HEK293 (cell line): ENCODE measurements around the gene ATF5.

Experiments
- CTCF ChIP-seq: fragments of 450-650 bp; formaldehyde crosslinking; IDR thresholded peaks from 2 replicates; pipeline ENCODE4 v1.5.1; 2016; ENCODE audit warnings: missing biosample characterization, missing genetic modification characterization
- KLF16 ChIP-seq: fragments of 450-650 bp; formaldehyde crosslinking; IDR thresholded peaks from 2 replicates; pipeline ENCODE4 v1.5.1; 2017; ENCODE audit warnings: missing biosample characterization, missing genetic modification characterization
- TCF7L2 ChIP-seq: IDR thresholded peaks from 2 replicates; pipeline ENCODE4 v1.6.1; 2011; ENCODE audit warnings: low read depth, mild to moderate bottlenecking, inconsistent platforms, low read length, moderate library complexity, borderline replicate concordance
- ZBTB17 ChIP-seq: fragments of 450-650 bp; formaldehyde crosslinking; IDR thresholded peaks from 2 replicates; pipeline ENCODE4 v1.5.1; 2016; ENCODE audit warnings: missing biosample characterization, missing genetic modification characterization
- ZBTB8A ChIP-seq: fragments of 450-650 bp; formaldehyde crosslinking; IDR thresholded peaks from 2 replicates; pipeline ENCODE4 v1.5.1; 2016; ENCODE audit warnings: missing biosample characterization, missing genetic modification characterization
- ZNF133 ChIP-seq: fragments of 450-650 bp; formaldehyde crosslinking; IDR thresholded peaks from 2 replicates; pipeline ENCODE4 v1.5.1; 2016; ENCODE audit warnings: missing biosample characterization, missing genetic modification characterization
- ZNF175 ChIP-seq: fragments of 450-650 bp; formaldehyde crosslinking; IDR thresholded peaks from 2 replicates; pipeline ENCODE4 v1.5.1; 2016; ENCODE audit warnings: missing biosample characterization, missing genetic modification characterization
- ZNF184 ChIP-seq: fragments of 450-650 bp; IDR thresholded peaks from 2 replicates; pipeline ENCODE4 v1.5.1; 2018; ENCODE audit warnings: missing biosample characterization, mild to moderate bottlenecking, missing genetic modification characterization
- ZNF423 ChIP-seq: fragments of 450-650 bp; formaldehyde crosslinking; IDR thresholded peaks from 2 replicates; pipeline ENCODE4 v1.5.1; 2016; ENCODE audit warnings: missing biosample characterization, missing genetic modification characterization
- ZNF549 ChIP-seq: fragments of 450-650 bp; IDR thresholded peaks from 2 replicates; pipeline ENCODE4 v1.5.1; 2018; ENCODE audit warnings: missing biosample characterization, missing genetic modification characterization, mild to moderate bottlenecking, inconsistent platforms, moderate library complexity
- ZNF558 ChIP-seq: fragments of 450-650 bp; formaldehyde crosslinking; IDR thresholded peaks from 2 replicates; pipeline ENCODE4 v1.5.1; 2016; ENCODE audit warnings: missing biosample characterization, missing genetic modification characterization
- ZNF660 ChIP-seq: fragments of 450-650 bp; IDR thresholded peaks from 2 replicates; pipeline ENCODE4 v1.5.1; 2018; ENCODE audit warnings: missing biosample characterization, mild to moderate bottlenecking, missing genetic modification characterization
- ZNF792 ChIP-seq: fragments of 450-650 bp; formaldehyde crosslinking; IDR thresholded peaks from 2 replicates; pipeline ENCODE4 v1.5.1; 2016; ENCODE audit warnings: missing biosample characterization, missing genetic modification characterization
- ZSCAN23 ChIP-seq: fragments of 450-650 bp; formaldehyde crosslinking; IDR thresholded peaks from 2 replicates; pipeline ENCODE4 v1.5.1; 2016; ENCODE audit warnings: missing biosample characterization, missing genetic modification characterization

- TF ChIP-seq CTCF (no peak), ZNF792 (no peak), ZNF423 (tag by site-specific recombination) (no peak), ZNF558 (tag by site-specific recombination) (no peak), ZBTB8A (tag by site-specific recombination) (no peak), ZNF133 (no peak), ZNF660 (tag by site-specific recombination) (no peak), TCF7L2 (no peak), ZNF184 (no peak), ZNF175 (no peak), ZNF549 (tag by site-specific recombination) (no peak), KLF16 (no peak), ZBTB17 (tag by site-specific recombination) (no peak), ZSCAN23 (tag by site-specific recombination) (no peak)
Observed at GRCh38 chr19:49950590-49950948, 21.6 kb downstream of the ATF5 start.
